Gastroesophageal sphincter (tissue), 4 donors: Measurements from ENCODE around the gene KPNA4. TPM values are rescaled to one million over a fixed set of nuclear protein-coding genes. Genes with fewer than 3 reads are reported as not detected.

Experiments
- ATAC-seq: fragments of 150-250 bp; one replicate; pipeline ENCODE4 v1.9.1; 2016; ENCODE audit warnings: mild to moderate bottlenecking, moderate library complexity
- H3K27ac ChIP-seq, 4 donors: fragments of 200-600 bp; sonication (generic) in 3 of 4; 1 replicate in 3 of 4; 2 replicates in 1 of 4; pipeline ENCODE4 v1.5.1; 2016 to 2019
- H3K27me3 ChIP-seq: fragments of 200-600 bp; sonication (generic); one replicate; pipeline ENCODE4 v1.5.1; 2019
- H3K36me3 ChIP-seq, 2 donors: fragments of 200-600 bp; sonication (generic); one replicate each; pipeline ENCODE4 v1.5.1; 2019; ENCODE audit warnings: control low read depth in 1 of 2
- H3K4me1 ChIP-seq, 3 donors: fragments of 200-600 bp; sonication (generic); 1 replicate in 2 of 3; 2 replicates in 1 of 3; pipeline ENCODE4 v1.5.1; 2016 to 2019; ENCODE audit warnings: control low read depth in 2 of 3
- H3K4me3 ChIP-seq, 2 donors: fragments of 200-600 bp; sonication (generic); one replicate each; pipeline ENCODE4 v1.5.1; 2019; ENCODE audit warnings: mild to moderate bottlenecking in 1 of 2, moderate library complexity in 1 of 2
- H3K9me3 ChIP-seq, 3 donors: fragments of 200-600 bp; sonication (generic); one replicate each; pipeline ENCODE4 v1.5.1; 2017 to 2019; ENCODE audit warnings: control low read depth in 2 of 3
- EP300 ChIP-seq: sonication (generic); formaldehyde crosslinking; IDR thresholded peaks from one replicate; pipeline ENCODE4 v1.6.1; 2017; ENCODE audit warnings: antibody characterized with exemption, mild to moderate bottlenecking
- POLR2A ChIP-seq, 2 donors: fragments of 450-650 bp; IDR thresholded peaks; one replicate each; pipeline ENCODE4 v1.6.1; 2017; ENCODE audit warnings: antibody characterized with exemption in 2 of 2, mild to moderate bottlenecking in 2 of 2, moderate library complexity in 1 of 2
- POLR2AphosphoS5 ChIP-seq: sonication (generic); formaldehyde crosslinking; IDR thresholded peaks from one replicate; pipeline ENCODE4 v1.6.1; 2017; ENCODE audit warnings: antibody characterized with exemption
- WGBS, 2 donors: methylation state at CpG; one replicate each; pipeline ENCODE4 v1.1.5; 2018; ENCODE audit warnings: low coverage in 1 of 2; 5-methylcytosine and 5-hydroxymethylcytosine counted together
- total RNA-seq, 4 donors: library from RNA; depleted of rRNA; stranded (reverse); fragments of >200 nt; gene quantifications; one replicate each; pipeline ENCODE4 v1.1.0, GENCODE V29; 2016
- TF ChIP-seq, protein P1 (sequence below), 4 experiments: fragments of 200-600 bp in 2 of 4; fragments of 450-650 bp in 2 of 4; sonication (generic) in 1 of 4; IDR thresholded peaks; one replicate each; pipeline ENCODE4 v1.5.1; 2017 to 2019; ENCODE audit warnings: antibody characterized with exemption in 4 of 4, mild to moderate bottlenecking in 2 of 4, moderate library complexity in 2 of 4

Gene KPNA4, protein sequence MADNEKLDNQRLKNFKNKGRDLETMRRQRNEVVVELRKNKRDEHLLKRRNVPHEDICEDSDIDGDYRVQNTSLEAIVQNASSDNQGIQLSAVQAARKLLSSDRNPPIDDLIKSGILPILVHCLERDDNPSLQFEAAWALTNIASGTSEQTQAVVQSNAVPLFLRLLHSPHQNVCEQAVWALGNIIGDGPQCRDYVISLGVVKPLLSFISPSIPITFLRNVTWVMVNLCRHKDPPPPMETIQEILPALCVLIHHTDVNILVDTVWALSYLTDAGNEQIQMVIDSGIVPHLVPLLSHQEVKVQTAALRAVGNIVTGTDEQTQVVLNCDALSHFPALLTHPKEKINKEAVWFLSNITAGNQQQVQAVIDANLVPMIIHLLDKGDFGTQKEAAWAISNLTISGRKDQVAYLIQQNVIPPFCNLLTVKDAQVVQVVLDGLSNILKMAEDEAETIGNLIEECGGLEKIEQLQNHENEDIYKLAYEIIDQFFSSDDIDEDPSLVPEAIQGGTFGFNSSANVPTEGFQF
- total RNA-seq = 10 to 100 TPM; 42.7 to 69.5 (median 55.6) TPM

DNA sequence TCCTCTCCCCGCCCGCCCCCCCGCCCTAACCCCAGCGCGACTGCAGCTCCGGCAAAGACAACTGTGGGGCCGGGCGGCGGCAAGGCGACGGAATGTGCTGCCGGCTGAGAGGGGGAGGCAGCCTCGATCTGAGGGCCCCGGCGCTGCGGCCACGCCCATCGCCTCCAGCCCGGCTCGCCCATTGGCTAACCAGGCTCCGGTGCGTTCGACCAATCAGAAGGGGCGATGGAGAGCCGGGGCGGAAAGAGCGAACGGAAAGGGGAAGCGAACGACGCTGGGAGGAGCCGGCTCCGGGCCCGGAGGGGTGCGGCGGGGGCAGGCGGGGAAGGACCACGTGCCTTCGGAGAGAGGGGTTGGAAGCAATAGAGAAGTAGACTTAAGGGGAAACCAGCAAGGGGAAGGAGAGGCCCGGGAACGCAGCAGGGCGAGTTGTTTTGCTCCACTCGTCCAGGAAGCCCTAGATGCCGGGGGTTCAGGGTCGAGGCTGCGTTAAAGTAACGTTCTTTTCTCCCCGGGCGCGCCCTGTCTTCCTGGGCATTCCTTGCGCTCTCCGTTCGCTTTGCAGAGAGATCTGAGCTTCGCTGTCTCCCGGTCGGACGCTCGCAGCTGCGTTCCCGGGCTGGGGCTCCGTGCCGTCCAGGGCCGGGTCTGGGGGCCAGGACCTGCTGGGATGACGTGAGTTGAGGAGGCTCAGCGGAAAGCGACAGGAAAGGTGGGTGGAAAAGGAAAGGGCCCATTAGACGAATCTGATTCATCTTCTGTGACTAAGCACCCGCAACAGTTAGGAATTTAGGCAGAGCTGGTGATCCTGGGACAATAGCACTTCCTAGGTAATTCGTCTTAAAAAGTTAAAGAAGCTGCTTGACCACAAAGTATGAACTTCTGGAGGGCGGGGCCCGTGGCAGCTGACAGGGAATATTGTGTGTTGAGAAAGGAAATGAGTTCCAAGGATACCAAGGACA is at the start of gene KPNA4:
Gene KPNA4, minus strand, starts transcription at position 130 of the 962 bp plus-strand sequence. CDS start 289 bp downstream, outside the sequence.
- Histone ChIP-seq H3K4me3 (peak within 1 kb of the TSS; percentile 63 to 88), H3K9me3 (no peaks in the 10 kb centered on the region), H3K27me3 (no peaks in the 10 kb centered on the region), H3K27ac (peak within 1 kb of the TSS; percentile 84 to 99 (median 98)), H3K4me1 (peaks cover 3 to 57% (median 24%) of the 10 kb centered on the region in 3 donors), H3K36me3 (peaks cover 0 to 13% of the 10 kb centered on the region in 2 donors)
- peak; percentile 96 for ATAC-seq
- 0 to 2% methylated on average over 6 to 7 of the region's 71 CpGs for WGBS, 2 donors
- TF ChIP-seq POLR2AphosphoS5 (peak; percentile 94), EP300 (no peak), POLR2A (IDR thresholded peaks at IDR 0.05) (peak; percentile 57 to 70)
- TF ChIP-seq, protein P1, sequence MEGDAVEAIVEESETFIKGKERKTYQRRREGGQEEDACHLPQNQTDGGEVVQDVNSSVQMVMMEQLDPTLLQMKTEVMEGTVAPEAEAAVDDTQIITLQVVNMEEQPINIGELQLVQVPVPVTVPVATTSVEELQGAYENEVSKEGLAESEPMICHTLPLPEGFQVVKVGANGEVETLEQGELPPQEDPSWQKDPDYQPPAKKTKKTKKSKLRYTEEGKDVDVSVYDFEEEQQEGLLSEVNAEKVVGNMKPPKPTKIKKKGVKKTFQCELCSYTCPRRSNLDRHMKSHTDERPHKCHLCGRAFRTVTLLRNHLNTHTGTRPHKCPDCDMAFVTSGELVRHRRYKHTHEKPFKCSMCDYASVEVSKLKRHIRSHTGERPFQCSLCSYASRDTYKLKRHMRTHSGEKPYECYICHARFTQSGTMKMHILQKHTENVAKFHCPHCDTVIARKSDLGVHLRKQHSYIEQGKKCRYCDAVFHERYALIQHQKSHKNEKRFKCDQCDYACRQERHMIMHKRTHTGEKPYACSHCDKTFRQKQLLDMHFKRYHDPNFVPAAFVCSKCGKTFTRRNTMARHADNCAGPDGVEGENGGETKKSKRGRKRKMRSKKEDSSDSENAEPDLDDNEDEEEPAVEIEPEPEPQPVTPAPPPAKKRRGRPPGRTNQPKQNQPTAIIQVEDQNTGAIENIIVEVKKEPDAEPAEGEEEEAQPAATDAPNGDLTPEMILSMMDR (IDR thresholded peaks at IDR 0.05) = peak in 1 of 4 experiments; percentile 8

DNA sequence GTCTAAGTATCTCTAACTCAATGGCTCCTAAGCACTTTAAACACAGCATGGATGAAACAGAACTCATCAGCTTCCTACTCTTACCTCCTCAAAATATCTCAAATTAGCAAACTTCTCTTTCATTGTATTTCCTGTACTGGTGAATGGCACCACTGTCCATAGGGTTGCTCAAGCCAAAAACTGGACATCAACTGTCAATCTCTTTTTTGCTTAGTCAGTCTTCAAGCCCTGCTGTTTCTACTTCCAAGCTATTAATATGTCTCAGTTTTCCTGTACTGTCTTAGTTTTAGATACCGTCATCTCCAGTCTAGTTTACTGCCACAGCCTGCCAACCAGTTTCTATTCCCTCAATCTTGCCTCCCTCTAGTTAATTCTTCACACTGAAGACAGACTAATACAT is 48.3 kb upstream of the KPNA4 start:
- Histone ChIP-seq H3K9me3 (no peaks in the 10 kb centered on the region), H3K4me1 (peaks cover 0 to 4% (median 0%) of the 10 kb centered on the region in 3 donors), H3K36me3 (no peaks in the 10 kb centered on the region), H3K4me3 (no peak overlapping the region), H3K27me3 (no peaks in the 10 kb centered on the region), H3K27ac (no peak overlapping the region)
- WGBS, 2 donors = 94% methylated on average over 1 of the region's 1 CpG; no CpG with 5 or more reads in 1 of the 2 donors
- no peak for ATAC-seq
- TF ChIP-seq POLR2AphosphoS5 (no peak), EP300 (no peak), POLR2A (IDR thresholded peaks at IDR 0.05) (no peak)
- TF ChIP-seq, protein P1 (IDR thresholded peaks at IDR 0.05) = no peak

DNA sequence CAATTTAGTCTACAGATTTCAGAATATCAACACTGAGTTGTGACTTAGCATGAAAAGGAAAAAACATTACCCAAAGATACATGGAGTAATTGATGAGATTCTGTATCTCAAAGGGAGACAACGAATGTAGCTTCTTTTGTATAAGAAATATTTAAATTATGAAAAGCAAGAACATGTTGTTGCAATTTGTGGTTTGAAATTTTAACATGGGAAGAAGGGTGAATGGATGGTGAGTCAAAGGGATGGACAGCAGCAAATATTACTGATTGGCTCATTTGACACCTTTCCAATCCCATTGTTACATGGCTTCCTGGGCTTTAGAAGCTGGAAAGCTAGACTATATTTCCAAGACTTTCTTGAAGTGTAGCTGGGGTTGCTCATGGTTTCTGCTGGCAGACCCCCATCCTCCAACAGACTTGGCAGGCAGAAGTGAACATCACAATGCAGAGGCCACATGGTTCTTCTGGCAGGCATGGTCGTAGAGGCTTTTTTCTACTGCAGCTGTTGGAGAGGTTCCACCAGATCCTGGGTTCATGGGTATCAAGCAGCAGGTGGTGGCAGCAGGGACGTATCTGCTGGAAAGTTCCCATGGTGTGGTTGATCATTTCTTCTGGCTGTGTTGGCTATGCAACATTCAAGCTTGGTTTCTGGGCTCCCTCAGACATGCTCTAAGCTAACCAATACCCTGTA is 47.2 kb upstream of the KPNA4 start:
- peaks cover 0 to 4% (median 0%) of the 10 kb centered on the region in 3 donors for H3K4me1 ChIP-seq
- no peak for TF ChIP-seq POLR2A (IDR thresholded peaks at IDR 0.05)
- TF ChIP-seq, protein P1 (IDR thresholded peaks at IDR 0.05) = no peak
- no peak for TF ChIP-seq POLR2AphosphoS5
- no peak for TF ChIP-seq EP300
- H3K27ac ChIP-seq = no peak overlapping the region
- H3K9me3 ChIP-seq = no peaks in the 10 kb centered on the region
- WGBS, 2 donors = 25 to 92% methylated on average over 1 to 3 of the region's 3 CpGs
- no peaks in the 10 kb centered on the region for H3K36me3 ChIP-seq
- no peak overlapping the region for H3K4me3 ChIP-seq
- H3K27me3 ChIP-seq = no peaks in the 10 kb centered on the region
- no peak for ATAC-seq

DNA sequence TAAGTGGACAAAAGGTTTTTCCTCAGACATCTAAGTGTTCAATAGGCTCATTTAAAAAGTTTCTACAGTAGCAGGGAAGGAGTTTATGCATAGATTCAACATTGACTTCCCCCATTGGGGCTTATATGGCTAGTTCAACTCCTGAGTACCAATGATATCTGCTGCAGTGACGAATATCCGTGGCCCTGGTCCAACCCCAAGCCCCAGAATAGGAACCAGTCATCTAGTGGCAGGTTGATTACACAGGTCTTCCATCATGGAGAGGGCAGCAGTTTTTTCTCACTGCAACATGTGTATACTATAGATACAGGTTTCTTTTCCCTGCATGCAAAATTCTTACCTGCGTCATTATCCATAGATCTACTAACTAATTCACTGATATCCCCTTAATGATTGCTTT is 45.8 kb upstream of the KPNA4 start:
- no peak overlapping the region for H3K27ac ChIP-seq
- no peaks in the 10 kb centered on the region for H3K36me3 ChIP-seq
- H3K4me1 ChIP-seq = no peaks in the 10 kb centered on the region
- ATAC-seq = no peak
- no peaks in the 10 kb centered on the region for H3K27me3 ChIP-seq
- H3K4me3 ChIP-seq = no peak overlapping the region
- TF ChIP-seq POLR2AphosphoS5 (no peak), EP300 (no peak), POLR2A (IDR thresholded peaks at IDR 0.05) (no peak)
- TF ChIP-seq, protein P1 (IDR thresholded peaks at IDR 0.05) = no peak
- no peaks in the 10 kb centered on the region for H3K9me3 ChIP-seq
- 93 to 100% methylated on average over 1 of the region's 3 CpGs for WGBS, 2 donors
